DND-41 (cell line): ENCODE data around the gene PHLPP1.

ENCODE experiments used
- ATAC-seq: fragments of 200-7000 bp; cut with Tn5 transposase; 3 replicates; pipeline ENCODE4 v1.9.1; 2021; ENCODE audit warnings: low read depth; ENCODE audit not compliant: insufficient read depth
- DNase-seq: peaks from one replicate; pipeline ENCODE4 v3.0.0-alpha.2; 2020
- H2AFZ ChIP-seq: 2 replicates; pipeline ENCODE4 v1.6.0; 2012; ENCODE audit warnings: low read depth, low read length
- H3K27ac ChIP-seq: 2 replicates; pipeline ENCODE4 v1.5.1; 2012; ENCODE audit warnings: low read length, inconsistent platforms
- H3K27me3 ChIP-seq: fragments of 200-600 bp; sonication (generic); 2 replicates; pipeline ENCODE4 v1.6.0; 2012; ENCODE audit warnings: low read length, mild to moderate bottlenecking, inconsistent platforms; ENCODE audit not compliant: insufficient read depth, poor library complexity
- H3K36me3 ChIP-seq: 2 replicates; pipeline ENCODE4 v1.5.1; 2012; ENCODE audit warnings: low read length, inconsistent platforms; ENCODE audit not compliant: insufficient read depth
- H3K4me1 ChIP-seq: 2 replicates; pipeline ENCODE4 v1.5.1; 2012; ENCODE audit warnings: mild to moderate bottlenecking, low read length; ENCODE audit not compliant: insufficient read depth
- H3K4me2 ChIP-seq: 2 replicates; pipeline ENCODE4 v1.6.0; 2012; ENCODE audit warnings: mild to moderate bottlenecking, moderate library complexity, low read length, inconsistent platforms; ENCODE audit not compliant: insufficient read depth
- H3K4me3 ChIP-seq, 2 experiments: fragments of 200-600 bp in 1 of 2; shearing (Covaris generic) in 1 of 2; 2 replicates each; pipeline ENCODE4 v1.5.1; 2012 to 2016; ENCODE audit warnings: inconsistent platforms in 2 of 2, low read length in 2 of 2, mild to moderate bottlenecking in 2 of 2, low read depth in 1 of 2, moderate library complexity in 1 of 2
- H3K79me2 ChIP-seq: 2 replicates; pipeline ENCODE4 v1.6.0; 2012; ENCODE audit warnings: low read length, inconsistent platforms; ENCODE audit not compliant: insufficient read depth
- H3K9ac ChIP-seq: 2 replicates; pipeline ENCODE4 v1.6.0; 2012; ENCODE audit warnings: low read depth, mild to moderate bottlenecking, inconsistent platforms, low read length, moderate library complexity
- H3K9me3 ChIP-seq: 2 replicates; pipeline ENCODE4 v1.5.1; 2012; ENCODE audit warnings: low read length, moderate library complexity, mild to moderate bottlenecking, inconsistent platforms; ENCODE audit not compliant: insufficient read depth, severe bottlenecking
- H4K20me1 ChIP-seq: 2 replicates; pipeline ENCODE4 v1.6.0; 2012; ENCODE audit warnings: low read length; ENCODE audit not compliant: insufficient read depth
- EZH2 ChIP-seq: IDR thresholded peaks from 3 replicates; pipeline ENCODE4 v1.6.1; 2012; ENCODE audit warnings: borderline replicate concordance, low read depth, mild to moderate bottlenecking, moderate library complexity, low read length, inconsistent platforms; ENCODE audit not compliant: severe bottlenecking
- TF ChIP-seq, protein P1 (sequence below): IDR thresholded peaks from 2 replicates; pipeline ENCODE4 v1.5.1; 2012; ENCODE audit warnings: borderline replicate concordance, low read length, moderate library complexity, mild to moderate bottlenecking; ENCODE audit not compliant: poor library complexity, severe bottlenecking; ENCODE audit errors: extremely low read depth

The PHLPP1 gene

DNA sequence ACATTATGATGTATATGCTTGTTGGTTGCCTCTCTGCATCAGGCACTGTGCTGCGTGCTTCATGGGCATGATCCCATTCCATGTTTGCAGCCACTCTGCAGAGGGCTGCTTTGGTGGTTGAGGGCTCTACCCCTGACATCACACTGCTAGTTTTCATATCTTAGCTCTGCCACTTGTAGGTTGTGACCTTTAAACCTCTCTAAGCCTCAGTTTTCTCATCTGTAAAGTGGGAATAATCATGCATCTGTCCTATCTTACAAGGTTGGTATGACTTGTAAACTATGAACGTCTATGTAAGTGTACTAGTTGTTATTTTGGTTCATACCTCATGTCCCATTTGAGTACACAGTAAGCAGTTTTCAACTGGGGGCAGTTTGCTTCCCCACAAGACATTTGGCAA is 260.4 kb downstream of the PHLPP1 start:
- Histone ChIP-seq H3K4me2 (no peak overlapping the region), H3K4me1 (no peaks in the 10 kb centered on the region), H3K9ac (no peak overlapping the region), H4K20me1 (0 out of 2 replicates have a peak, but pooled peaks cover 3% of the 10 kb centered on the region), H3K4me3 (no peak overlapping the region), H3K36me3 (peaks cover 29% of the 10 kb centered on the region), H3K9me3 (no peaks in the 10 kb centered on the region), H3K27ac (no peak overlapping the region), H2AFZ (no peak overlapping the region), H3K27me3 (no peaks in the 10 kb centered on the region), H3K79me2 (no peaks in the 10 kb centered on the region)
- DNase-seq, result no peak
- TF ChIP-seq, protein P1, sequence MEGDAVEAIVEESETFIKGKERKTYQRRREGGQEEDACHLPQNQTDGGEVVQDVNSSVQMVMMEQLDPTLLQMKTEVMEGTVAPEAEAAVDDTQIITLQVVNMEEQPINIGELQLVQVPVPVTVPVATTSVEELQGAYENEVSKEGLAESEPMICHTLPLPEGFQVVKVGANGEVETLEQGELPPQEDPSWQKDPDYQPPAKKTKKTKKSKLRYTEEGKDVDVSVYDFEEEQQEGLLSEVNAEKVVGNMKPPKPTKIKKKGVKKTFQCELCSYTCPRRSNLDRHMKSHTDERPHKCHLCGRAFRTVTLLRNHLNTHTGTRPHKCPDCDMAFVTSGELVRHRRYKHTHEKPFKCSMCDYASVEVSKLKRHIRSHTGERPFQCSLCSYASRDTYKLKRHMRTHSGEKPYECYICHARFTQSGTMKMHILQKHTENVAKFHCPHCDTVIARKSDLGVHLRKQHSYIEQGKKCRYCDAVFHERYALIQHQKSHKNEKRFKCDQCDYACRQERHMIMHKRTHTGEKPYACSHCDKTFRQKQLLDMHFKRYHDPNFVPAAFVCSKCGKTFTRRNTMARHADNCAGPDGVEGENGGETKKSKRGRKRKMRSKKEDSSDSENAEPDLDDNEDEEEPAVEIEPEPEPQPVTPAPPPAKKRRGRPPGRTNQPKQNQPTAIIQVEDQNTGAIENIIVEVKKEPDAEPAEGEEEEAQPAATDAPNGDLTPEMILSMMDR, result no peak
- no peak for TF ChIP-seq EZH2
- ATAC-seq, result no peak

DNA sequence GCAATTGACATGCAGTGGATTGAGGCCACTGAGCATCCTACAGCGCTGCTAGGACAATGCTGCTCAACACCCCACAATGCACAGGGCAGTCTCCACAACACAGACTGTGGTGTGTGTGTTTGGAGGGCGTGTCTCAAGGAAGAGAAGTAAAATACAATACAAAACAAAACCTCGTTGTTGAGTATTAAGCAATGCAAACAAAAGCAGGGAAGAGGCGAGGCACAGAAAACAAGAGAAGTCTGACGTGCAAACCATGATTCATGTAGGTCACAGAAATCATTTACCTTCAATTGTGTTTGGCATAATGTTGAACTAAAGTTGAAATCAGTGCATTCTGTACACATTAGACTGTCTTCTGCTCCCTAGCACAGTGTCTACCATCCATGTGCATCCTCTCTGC is 260.9 kb downstream of the PHLPP1 start:
- ATAC-seq (no peak), DNase-seq (no peak)
- Histone ChIP-seq H3K79me2 (no peaks in the 10 kb centered on the region), H3K9me3 (no peaks in the 10 kb centered on the region), H3K4me1 (no peaks in the 10 kb centered on the region), H3K4me2 (no peak overlapping the region), H2AFZ (no peak overlapping the region), H3K9ac (no peak overlapping the region), H3K36me3 (peaks cover 29% of the 10 kb centered on the region), H3K27me3 (no peaks in the 10 kb centered on the region), H4K20me1 (0 out of 2 replicates have a peak, but pooled peaks cover 3% of the 10 kb centered on the region), H3K27ac (no peak overlapping the region), H3K4me3 (no peak overlapping the region)
- no peak for TF ChIP-seq EZH2
- TF ChIP-seq, protein P1, result no peak

DNA sequence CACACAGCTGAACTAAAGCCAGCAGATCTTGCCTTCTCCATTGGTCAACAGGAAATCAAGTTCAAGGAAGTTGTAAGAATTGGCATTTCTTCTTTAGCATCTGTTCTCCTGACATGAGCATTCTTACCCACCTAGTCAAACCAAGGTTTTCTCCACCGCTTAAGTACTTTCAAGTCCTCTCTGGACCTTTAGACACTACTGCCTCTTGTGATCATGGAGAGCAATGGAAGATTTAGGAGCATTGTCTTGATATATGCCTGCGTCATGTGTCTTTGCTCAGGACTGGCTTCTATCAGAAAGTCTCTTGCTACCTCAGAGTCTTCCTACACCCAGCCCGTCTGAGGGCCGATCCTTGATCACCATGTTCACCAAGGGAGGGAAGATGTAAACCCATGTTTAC is 262.2 kb downstream of the PHLPP1 start:
- DNase-seq (no peak), ATAC-seq (no peak)
- peaks cover 3% of the 10 kb centered on the region for H3K4me1 ChIP-seq
- TF ChIP-seq, protein P1, result peak; percentile 14
- TF ChIP-seq EZH2, result no peak
- H3K9ac ChIP-seq, result no peak overlapping the region
- H3K27ac ChIP-seq, result no peak overlapping the region
- no peaks in the 10 kb centered on the region for H3K79me2 ChIP-seq
- H3K4me2 ChIP-seq, result no peak overlapping the region
- 0 out of 2 replicates have a peak, but pooled peaks cover 3% of the 10 kb centered on the region for H4K20me1 ChIP-seq
- H3K4me3 ChIP-seq, result no peak overlapping the region
- peaks cover 29% of the 10 kb centered on the region for H3K36me3 ChIP-seq
- H3K9me3 ChIP-seq, result no peaks in the 10 kb centered on the region
- H2AFZ ChIP-seq, result no peak overlapping the region
- H3K27me3 ChIP-seq, result no peaks in the 10 kb centered on the region
